SK-N-SH (cell line): ENCODE measurements around the gene TMEM132E.

Experiments
- POLR2AphosphoS5 ChIP-seq: IDR thresholded peaks from 2 replicates; pipeline ENCODE4 v1.6.1; 2012; ENCODE audit warnings: low read depth, low read length
- TCF12 ChIP-seq: IDR thresholded peaks from 2 replicates; pipeline ENCODE4 v1.4.0; 2012
- TF ChIP-seq, protein P1 (sequence below): fragments of 200-600 bp; sonication (generic); IDR thresholded peaks from 2 replicates; pipeline ENCODE4 v1.6.1; 2017; ENCODE audit warnings: antibody characterized with exemption, mild to moderate bottlenecking, moderate library complexity

DNA sequence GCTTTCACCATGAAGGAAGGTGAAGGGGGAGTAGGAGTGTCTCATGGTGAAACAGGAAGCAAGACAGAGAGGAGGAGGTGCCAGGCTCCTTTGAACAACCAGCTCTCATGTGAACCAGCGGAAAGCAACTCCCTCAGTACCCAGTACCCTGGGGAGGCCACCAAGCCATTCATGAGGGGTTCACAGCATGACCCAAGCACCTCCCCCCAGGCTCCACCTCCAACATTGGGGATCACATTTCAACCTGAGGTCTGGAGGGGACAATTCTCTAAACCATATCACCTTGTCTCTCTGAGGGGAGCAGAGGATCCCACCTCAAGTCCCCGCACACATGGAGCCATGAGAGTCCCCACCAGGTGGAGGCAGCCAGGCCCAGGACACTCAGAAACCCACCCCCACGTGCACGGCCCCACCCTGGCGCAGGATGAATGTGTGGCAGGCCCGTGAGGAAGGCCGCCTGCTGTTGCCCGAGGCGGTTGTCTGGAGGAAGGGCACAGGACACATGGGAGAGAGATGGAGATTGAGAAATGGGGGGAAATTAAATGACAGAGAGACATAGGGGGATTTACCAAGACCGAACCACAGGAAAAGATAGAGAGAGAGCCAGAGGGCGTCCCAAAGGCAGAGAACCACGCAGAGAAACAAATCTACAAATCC, 85.9 kb downstream of the TMEM132E start:
- TF ChIP-seq POLR2AphosphoS5 (no peak), TCF12 (no peak)
- TF ChIP-seq, protein P1, sequence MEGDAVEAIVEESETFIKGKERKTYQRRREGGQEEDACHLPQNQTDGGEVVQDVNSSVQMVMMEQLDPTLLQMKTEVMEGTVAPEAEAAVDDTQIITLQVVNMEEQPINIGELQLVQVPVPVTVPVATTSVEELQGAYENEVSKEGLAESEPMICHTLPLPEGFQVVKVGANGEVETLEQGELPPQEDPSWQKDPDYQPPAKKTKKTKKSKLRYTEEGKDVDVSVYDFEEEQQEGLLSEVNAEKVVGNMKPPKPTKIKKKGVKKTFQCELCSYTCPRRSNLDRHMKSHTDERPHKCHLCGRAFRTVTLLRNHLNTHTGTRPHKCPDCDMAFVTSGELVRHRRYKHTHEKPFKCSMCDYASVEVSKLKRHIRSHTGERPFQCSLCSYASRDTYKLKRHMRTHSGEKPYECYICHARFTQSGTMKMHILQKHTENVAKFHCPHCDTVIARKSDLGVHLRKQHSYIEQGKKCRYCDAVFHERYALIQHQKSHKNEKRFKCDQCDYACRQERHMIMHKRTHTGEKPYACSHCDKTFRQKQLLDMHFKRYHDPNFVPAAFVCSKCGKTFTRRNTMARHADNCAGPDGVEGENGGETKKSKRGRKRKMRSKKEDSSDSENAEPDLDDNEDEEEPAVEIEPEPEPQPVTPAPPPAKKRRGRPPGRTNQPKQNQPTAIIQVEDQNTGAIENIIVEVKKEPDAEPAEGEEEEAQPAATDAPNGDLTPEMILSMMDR: no peak
